Measurements from ENCODE around the gene TEX2. TPM values are rescaled to one million over a fixed set of nuclear protein-coding genes. Genes with fewer than 3 reads are reported as not detected.

Gene TEX2
- total and polyA plus RNA-seq, 2 of the 13 experiments (the other 11 are each of a cell fraction or from before 2014, with no cell fraction given) = 21.4 to 37.7 TPM

DNA sequence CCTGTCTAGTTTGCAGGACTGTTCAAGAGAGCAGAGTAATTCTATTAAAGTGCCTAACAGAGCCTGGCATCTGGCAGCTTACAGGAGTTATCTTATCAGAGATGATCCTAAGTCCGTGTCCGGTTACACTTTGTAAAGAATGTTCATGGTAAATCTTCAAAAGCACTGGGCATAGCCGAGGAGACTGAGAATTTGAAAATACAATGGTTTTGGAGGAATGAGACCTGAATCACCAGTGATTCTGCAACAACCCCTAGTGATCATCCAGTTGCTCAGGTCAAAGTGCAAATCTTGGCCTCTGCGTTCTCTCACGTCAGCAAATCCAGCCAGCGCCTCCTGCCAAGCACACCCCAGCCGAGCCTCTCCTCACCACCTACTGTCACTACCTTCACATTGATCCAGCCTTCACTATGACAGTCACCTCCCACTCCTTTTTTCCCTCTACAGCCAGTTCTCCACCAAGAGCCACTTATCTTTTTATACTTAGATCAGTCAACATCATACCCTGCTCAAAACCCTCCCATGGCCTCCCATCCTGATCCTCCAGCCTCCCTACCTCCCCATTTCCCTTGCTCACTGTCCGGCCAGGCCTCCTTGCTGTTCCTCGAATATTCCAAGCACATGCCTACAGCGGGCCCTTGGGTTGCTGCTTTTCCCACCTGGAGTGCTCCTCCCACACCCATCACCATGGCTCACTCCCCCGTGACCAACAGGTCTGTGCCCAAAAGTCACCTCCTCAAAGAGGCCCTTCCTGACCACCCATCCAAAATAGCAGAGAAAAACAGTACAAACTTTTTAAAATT, 75.8 kb downstream of the TEX2 start (continued):
- no peak for TF ChIP-seq ZNF180 (CRISPR knock-in tag; IDR thresholded peaks at IDR 0.05; ENCODE audit: borderline replicate concordance, low read depth)
- no peak for TF ChIP-seq ZNF652 (CRISPR knock-in tag; IDR thresholded peaks at IDR 0.05; ENCODE audit: borderline replicate concordance, low read depth)
- TF ChIP-seq, protein P1, sequence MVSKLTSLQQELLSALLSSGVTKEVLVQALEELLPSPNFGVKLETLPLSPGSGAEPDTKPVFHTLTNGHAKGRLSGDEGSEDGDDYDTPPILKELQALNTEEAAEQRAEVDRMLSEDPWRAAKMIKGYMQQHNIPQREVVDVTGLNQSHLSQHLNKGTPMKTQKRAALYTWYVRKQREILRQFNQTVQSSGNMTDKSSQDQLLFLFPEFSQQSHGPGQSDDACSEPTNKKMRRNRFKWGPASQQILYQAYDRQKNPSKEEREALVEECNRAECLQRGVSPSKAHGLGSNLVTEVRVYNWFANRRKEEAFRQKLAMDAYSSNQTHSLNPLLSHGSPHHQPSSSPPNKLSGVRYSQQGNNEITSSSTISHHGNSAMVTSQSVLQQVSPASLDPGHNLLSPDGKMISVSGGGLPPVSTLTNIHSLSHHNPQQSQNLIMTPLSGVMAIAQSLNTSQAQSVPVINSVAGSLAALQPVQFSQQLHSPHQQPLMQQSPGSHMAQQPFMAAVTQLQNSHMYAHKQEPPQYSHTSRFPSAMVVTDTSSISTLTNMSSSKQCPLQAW (CRISPR knock-in tag; IDR thresholded peaks at IDR 0.05) = no peak
- TF ChIP-seq, protein P2, sequence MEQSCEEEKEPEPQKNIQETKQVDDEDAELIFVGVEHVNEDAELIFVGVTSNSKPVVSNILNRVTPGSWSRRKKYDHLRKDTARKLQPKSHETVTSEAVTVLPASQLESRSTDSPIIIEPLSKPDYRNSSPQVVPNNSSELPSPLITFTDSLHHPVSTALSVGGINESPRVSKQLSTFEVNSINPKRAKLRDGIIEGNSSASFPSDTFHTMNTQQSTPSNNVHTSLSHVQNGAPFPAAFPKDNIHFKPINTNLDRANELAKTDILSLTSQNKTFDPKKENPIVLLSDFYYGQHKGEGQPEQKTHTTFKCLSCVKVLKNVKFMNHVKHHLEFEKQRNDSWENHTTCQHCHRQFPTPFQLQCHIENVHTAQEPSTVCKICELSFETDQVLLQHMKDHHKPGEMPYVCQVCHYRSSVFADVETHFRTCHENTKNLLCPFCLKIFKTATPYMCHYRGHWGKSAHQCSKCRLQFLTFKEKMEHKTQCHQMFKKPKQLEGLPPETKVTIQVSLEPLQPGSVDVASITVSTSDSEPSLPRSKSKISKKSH (CRISPR knock-in tag; IDR thresholded peaks at IDR 0.05; ENCODE audit: borderline replicate concordance) = no peak
- TF ChIP-seq, protein P3, sequence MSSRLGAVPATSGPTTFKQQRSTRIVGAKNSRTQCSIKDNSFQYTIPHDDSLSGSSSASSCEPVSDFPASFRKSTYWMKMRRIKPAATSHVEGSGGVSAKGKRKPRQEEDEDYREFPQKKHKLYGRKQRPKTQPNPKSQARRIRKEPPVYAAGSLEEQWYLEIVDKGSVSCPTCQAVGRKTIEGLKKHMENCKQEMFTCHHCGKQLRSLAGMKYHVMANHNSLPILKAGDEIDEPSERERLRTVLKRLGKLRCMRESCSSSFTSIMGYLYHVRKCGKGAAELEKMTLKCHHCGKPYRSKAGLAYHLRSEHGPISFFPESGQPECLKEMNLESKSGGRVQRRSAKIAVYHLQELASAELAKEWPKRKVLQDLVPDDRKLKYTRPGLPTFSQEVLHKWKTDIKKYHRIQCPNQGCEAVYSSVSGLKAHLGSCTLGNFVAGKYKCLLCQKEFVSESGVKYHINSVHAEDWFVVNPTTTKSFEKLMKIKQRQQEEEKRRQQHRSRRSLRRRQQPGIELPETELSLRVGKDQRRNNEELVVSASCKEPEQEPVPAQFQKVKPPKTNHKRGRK (CRISPR knock-in tag; IDR thresholded peaks at IDR 0.05) = no peak
- TF ChIP-seq, protein P4, sequence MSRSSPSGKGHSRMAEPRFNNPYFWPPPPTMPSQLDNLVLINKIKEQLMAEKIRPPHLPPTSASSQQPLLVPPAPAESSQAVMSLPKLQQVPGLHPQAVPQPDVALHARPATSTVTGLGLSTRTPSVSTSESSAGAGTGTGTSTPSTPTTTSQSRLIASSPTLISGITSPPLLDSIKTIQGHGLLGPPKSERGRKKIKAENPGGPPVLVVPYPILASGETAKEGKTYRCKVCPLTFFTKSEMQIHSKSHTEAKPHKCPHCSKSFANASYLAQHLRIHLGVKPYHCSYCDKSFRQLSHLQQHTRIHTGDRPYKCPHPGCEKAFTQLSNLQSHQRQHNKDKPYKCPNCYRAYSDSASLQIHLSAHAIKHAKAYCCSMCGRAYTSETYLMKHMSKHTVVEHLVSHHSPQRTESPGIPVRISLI (CRISPR knock-in tag; IDR thresholded peaks at IDR 0.05; ENCODE audit: borderline replicate concordance) = no peak; the same call in 1 of the 2 replicates
- TF ChIP-seq ZNF598 (CRISPR knock-in tag; IDR thresholded peaks at IDR 0.05; ENCODE audit: borderline replicate concordance) = no peak
- no peak for TF ChIP-seq ZNF550 (CRISPR knock-in tag; IDR thresholded peaks at IDR 0.05; ENCODE audit: borderline replicate concordance)
- no peak; the same call in 1 of the 2 replicates for TF ChIP-seq YEATS4 (CRISPR knock-in tag; IDR thresholded peaks at IDR 0.05; ENCODE audit: borderline replicate concordance)
- no peak for TF ChIP-seq MLLT10 (CRISPR knock-in tag; IDR thresholded peaks at IDR 0.05)
- TF ChIP-seq, protein P5, sequence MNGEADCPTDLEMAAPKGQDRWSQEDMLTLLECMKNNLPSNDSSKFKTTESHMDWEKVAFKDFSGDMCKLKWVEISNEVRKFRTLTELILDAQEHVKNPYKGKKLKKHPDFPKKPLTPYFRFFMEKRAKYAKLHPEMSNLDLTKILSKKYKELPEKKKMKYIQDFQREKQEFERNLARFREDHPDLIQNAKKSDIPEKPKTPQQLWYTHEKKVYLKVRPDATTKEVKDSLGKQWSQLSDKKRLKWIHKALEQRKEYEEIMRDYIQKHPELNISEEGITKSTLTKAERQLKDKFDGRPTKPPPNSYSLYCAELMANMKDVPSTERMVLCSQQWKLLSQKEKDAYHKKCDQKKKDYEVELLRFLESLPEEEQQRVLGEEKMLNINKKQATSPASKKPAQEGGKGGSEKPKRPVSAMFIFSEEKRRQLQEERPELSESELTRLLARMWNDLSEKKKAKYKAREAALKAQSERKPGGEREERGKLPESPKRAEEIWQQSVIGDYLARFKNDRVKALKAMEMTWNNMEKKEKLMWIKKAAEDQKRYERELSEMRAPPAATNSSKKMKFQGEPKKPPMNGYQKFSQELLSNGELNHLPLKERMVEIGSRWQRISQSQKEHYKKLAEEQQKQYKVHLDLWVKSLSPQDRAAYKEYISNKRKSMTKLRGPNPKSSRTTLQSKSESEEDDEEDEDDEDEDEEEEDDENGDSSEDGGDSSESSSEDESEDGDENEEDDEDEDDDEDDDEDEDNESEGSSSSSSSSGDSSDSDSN (CRISPR knock-in tag; IDR thresholded peaks at IDR 0.05) = peak; percentile 19; the same call in 1 of the 2 replicates
- TF ChIP-seq SRY (CRISPR knock-in tag; IDR thresholded peaks at IDR 0.05) = no peak
- TF ChIP-seq HNRNPK (IDR thresholded peaks at IDR 0.05; ENCODE audit: low read depth, low read length, poor library complexity, severe bottlenecking) = no peak
- TF ChIP-seq ARNTL (CRISPR knock-in tag; IDR thresholded peaks at IDR 0.05) = peak; percentile 47; the same call in 1 of the 2 replicates
- peak; percentile 87 for TF ChIP-seq TGIF2 (CRISPR knock-in tag; IDR thresholded peaks at IDR 0.05)
- TF ChIP-seq ZNF234 (CRISPR knock-in tag; conservative IDR thresholded peaks at IDR 0.05) = no peak
- TF ChIP-seq ERF (CRISPR knock-in tag; IDR thresholded peaks at IDR 0.05) = peak; percentile 82
- TF ChIP-seq ZNF136 (CRISPR knock-in tag; IDR thresholded peaks at IDR 0.05; ENCODE audit: low read depth) = peak; percentile 37; the same call in 1 of the 2 replicates
- TF ChIP-seq ZSCAN21 (CRISPR knock-in tag; IDR thresholded peaks at IDR 0.05; ENCODE audit: borderline replicate concordance) = no peak
- TF ChIP-seq CHD4 (IDR thresholded peaks at IDR 0.05; ENCODE audit: borderline replicate concordance, low read length) = no peak

Data from HepG2 (cell line).